HEK293 (cell line): ENCODE measurements around the gene TUBB3.

ENCODE experiments used
- ATF2 ChIP-seq: fragments of 450-650 bp; formaldehyde crosslinking; IDR thresholded peaks from 2 replicates; pipeline ENCODE4 v1.5.1; 2016; ENCODE audit warnings: missing biosample characterization, missing genetic modification characterization, low read depth
- CTCF ChIP-seq: fragments of 450-650 bp; formaldehyde crosslinking; IDR thresholded peaks from 2 replicates; pipeline ENCODE4 v1.5.1; 2016; ENCODE audit warnings: missing biosample characterization, missing genetic modification characterization
- GLIS1 ChIP-seq: fragments of 450-650 bp; formaldehyde crosslinking; IDR thresholded peaks from 2 replicates; pipeline ENCODE4 v1.5.1; 2016; ENCODE audit warnings: missing biosample characterization, missing genetic modification characterization
- HOXA7 ChIP-seq: sonication (generic); formaldehyde crosslinking; IDR thresholded peaks from 2 replicates; pipeline ENCODE4 v1.8.1; 2022; ENCODE audit warnings: missing genetic modification reagents, borderline replicate concordance
- KLF1 ChIP-seq: fragments of 450-650 bp; formaldehyde crosslinking; IDR thresholded peaks from 2 replicates; pipeline ENCODE4 v1.5.1; 2016; ENCODE audit warnings: missing biosample characterization, missing genetic modification characterization
- KLF16 ChIP-seq: fragments of 450-650 bp; formaldehyde crosslinking; IDR thresholded peaks from 2 replicates; pipeline ENCODE4 v1.5.1; 2017; ENCODE audit warnings: missing biosample characterization, missing genetic modification characterization
- YY1 ChIP-seq: fragments of 450-650 bp; formaldehyde crosslinking; IDR thresholded peaks from 2 replicates; pipeline ENCODE4 v1.5.1; 2018; ENCODE audit warnings: missing biosample characterization, missing genetic modification characterization
- ZBTB1 ChIP-seq: fragments of 450-650 bp; formaldehyde crosslinking; IDR thresholded peaks from 2 replicates; pipeline ENCODE4 v1.5.1; 2016; ENCODE audit warnings: missing biosample characterization, missing genetic modification characterization
- ZBTB7A ChIP-seq: fragments of 450-650 bp; formaldehyde crosslinking; IDR thresholded peaks from 2 replicates; pipeline ENCODE4 v1.5.1; 2016; ENCODE audit warnings: low read depth, missing biosample characterization, missing genetic modification characterization
- ZNF121 ChIP-seq: fragments of 450-650 bp; formaldehyde crosslinking; IDR thresholded peaks from 2 replicates; pipeline ENCODE4 v1.5.1; 2016; ENCODE audit warnings: missing biosample characterization, missing genetic modification characterization
- ZNF530 ChIP-seq: fragments of 450-650 bp; formaldehyde crosslinking; IDR thresholded peaks from 2 replicates; pipeline ENCODE4 v1.5.1; 2016; ENCODE audit warnings: low read depth, missing biosample characterization, missing genetic modification characterization
- ZNF660 ChIP-seq: fragments of 450-650 bp; IDR thresholded peaks from 2 replicates; pipeline ENCODE4 v1.5.1; 2018; ENCODE audit warnings: missing biosample characterization, mild to moderate bottlenecking, missing genetic modification characterization

GRCh38 chr16:89895482-89896250, 27.5 kb upstream of the TUBB3 start:
- TF ChIP-seq CTCF (tag by site-specific recombination) (no peak), ZBTB7A (tag by site-specific recombination) (no peak), KLF1 (tag by site-specific recombination) (no peak), ZNF530 (tag by site-specific recombination) (no peak), HOXA7 (CRISPR knock-in tag) (no peak), YY1 (tag by site-specific recombination) (no peak), ZNF121 (no peak), KLF16 (tag by site-specific recombination) (no peak), ATF2 (tag by site-specific recombination) (no peak), ZNF660 (tag by site-specific recombination) (no peak), ZBTB1 (tag by site-specific recombination) (no peak), GLIS1 (tag by site-specific recombination) (no peak)
